ENCODE results near the gene TMEM255B.
"Not testable (repeated sequence)": the region's sequence is repeated elsewhere in the genome, so short reads cannot be mapped to it uniquely, and the experiment has no call there.

The TMEM255B gene

GRCh38 chr13:113748101-113748861 is 10.7 kb upstream of the TMEM255B start:
- DNase-seq (ENCODE audit: low read depth in 3 of 3) = no peak

- no peak for DNase-seq (ENCODE audit: low read depth in 3 of 3)
Measured at GRCh38 chr13:113748862-113749451, 10.1 kb upstream of the TMEM255B start.

- no peak for DNase-seq (ENCODE audit: low read depth in 3 of 3)
Measured at GRCh38 chr13:113749507-113749906, 9.5 kb upstream of the TMEM255B start.

- DNase-seq (ENCODE audit: low read depth in 3 of 3) = no peak
Measured at GRCh38 chr13:113749967-113750366, 9.1 kb upstream of the TMEM255B start.

GRCh38 chr13:113750554-113751399 is 8.2 kb upstream of the TMEM255B start:
- no peak for DNase-seq (ENCODE audit: low read depth in 3 of 3)

GRCh38 chr13:113751491-113751890 is 7.5 kb upstream of the TMEM255B start:
- DNase-seq (ENCODE audit: low read depth in 3 of 3) = no peak

- DNase-seq (ENCODE audit: low read depth in 3 of 3) = not testable (repeated sequence)
Measured at GRCh38 chr13:113752211-113752986, 6.6 kb upstream of the TMEM255B start.

GRCh38 chr13:113753171-113753570 is 5.9 kb upstream of the TMEM255B start:
- DNase-seq (ENCODE audit: low read depth in 3 of 3) = no peak

- DNase-seq (ENCODE audit: low read depth in 3 of 3) = no peak
Measured at GRCh38 chr13:113754242-113754641, 4.8 kb upstream of the TMEM255B start.

GRCh38 chr13:113754691-113755090 is 4.3 kb upstream of the TMEM255B start:
- no peak for DNase-seq (ENCODE audit: low read depth in 3 of 3)

- DNase-seq (ENCODE audit: low read depth in 3 of 3) = no peak
Measured at GRCh38 chr13:113756441-113757097, 2.5 kb upstream of the TMEM255B start.

GRCh38 chr13:113759525-113760137 is 605 bp downstream of the TMEM255B start:
- DNase-seq (ENCODE audit: low read depth in 3 of 3) = no peak

GRCh38 chr13:113761136-113761535 is 2.1 kb downstream of the TMEM255B start:
- DNase-seq (ENCODE audit: low read depth in 3 of 3) = no peak

- DNase-seq (ENCODE audit: low read depth in 3 of 3) = no peak
Measured at GRCh38 chr13:113762075-113762474, 3.0 kb downstream of the TMEM255B start.

GRCh38 chr13:113762538-113762937 is 3.5 kb downstream of the TMEM255B start:
- DNase-seq (ENCODE audit: low read depth in 3 of 3) = no peak

GRCh38 chr13:113763254-113763653 is 4.2 kb downstream of the TMEM255B start:
- DNase-seq (ENCODE audit: low read depth in 3 of 3) = no peak

- no peak for DNase-seq (ENCODE audit: low read depth in 3 of 3)
Measured at GRCh38 chr13:113763961-113764792, 5.2 kb downstream of the TMEM255B start.

GRCh38 chr13:113764793-113765563 is 6.0 kb downstream of the TMEM255B start:
- DNase-seq (ENCODE audit: low read depth in 3 of 3) = no peak

GRCh38 chr13:113765564-113765910 is 6.5 kb downstream of the TMEM255B start:
- no peak for DNase-seq (ENCODE audit: low read depth in 3 of 3)

All from stimulated activated CD4-positive, alpha-beta T cell treated with anti-CD3 and anti-CD28 coated beads, TNF-alpha, amount 100 ng/mL, for 48 hours (primary cell).